Measurements from ENCODE around the gene SLC12A6. TPM values are rescaled to one million over a fixed set of nuclear protein-coding genes. Genes with fewer than 3 reads are reported as not detected.

SLC12A6 gene
- polyA plus RNA-seq, 1 experiment = 21.1 TPM

DNA sequence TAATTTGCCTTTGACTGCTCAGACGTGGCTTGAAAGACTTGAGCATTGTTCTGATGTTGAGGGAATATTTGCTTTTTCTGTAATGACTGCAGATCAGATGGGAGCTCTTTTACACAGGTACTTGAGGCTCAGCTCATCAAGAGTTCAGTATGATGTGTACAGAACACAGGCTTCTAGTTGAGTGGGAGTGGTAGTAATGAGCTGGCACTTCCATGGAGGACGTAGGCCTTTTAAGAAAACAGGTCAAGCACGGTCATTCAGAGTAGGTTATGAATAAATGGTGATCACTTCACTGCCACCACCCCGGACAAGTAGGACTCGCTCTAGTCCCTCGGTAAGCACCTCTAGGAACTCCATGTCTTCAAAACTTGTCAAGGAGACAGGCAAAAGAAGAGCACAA is 104.0 kb downstream of the SLC12A6 start:
- H3K36me3 ChIP-seq (ENCODE audit: control insufficient read depth, insufficient read depth, low read length) = peaks cover 5% of the 10 kb centered on the region
- TF ChIP-seq, protein P1, sequence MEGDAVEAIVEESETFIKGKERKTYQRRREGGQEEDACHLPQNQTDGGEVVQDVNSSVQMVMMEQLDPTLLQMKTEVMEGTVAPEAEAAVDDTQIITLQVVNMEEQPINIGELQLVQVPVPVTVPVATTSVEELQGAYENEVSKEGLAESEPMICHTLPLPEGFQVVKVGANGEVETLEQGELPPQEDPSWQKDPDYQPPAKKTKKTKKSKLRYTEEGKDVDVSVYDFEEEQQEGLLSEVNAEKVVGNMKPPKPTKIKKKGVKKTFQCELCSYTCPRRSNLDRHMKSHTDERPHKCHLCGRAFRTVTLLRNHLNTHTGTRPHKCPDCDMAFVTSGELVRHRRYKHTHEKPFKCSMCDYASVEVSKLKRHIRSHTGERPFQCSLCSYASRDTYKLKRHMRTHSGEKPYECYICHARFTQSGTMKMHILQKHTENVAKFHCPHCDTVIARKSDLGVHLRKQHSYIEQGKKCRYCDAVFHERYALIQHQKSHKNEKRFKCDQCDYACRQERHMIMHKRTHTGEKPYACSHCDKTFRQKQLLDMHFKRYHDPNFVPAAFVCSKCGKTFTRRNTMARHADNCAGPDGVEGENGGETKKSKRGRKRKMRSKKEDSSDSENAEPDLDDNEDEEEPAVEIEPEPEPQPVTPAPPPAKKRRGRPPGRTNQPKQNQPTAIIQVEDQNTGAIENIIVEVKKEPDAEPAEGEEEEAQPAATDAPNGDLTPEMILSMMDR (IDR thresholded peaks at IDR 0.05; ENCODE audit: insufficient read depth, low read depth, low read length) = no peak
- CTCF ChIA-PET = interaction anchor here (1.1 to 2.4 kb wide), 2 partner anchors 24 to 124 kb away, joined by 4 to 5 read pairs; partner anchors contain the start of gene KATNBL1
- H3K27me3 ChIP-seq (ENCODE audit: control insufficient read depth, insufficient read depth, low read length) = no peaks in the 10 kb centered on the region
- no peak for DNase-seq (ENCODE audit: low read depth)
- POLR2A ChIA-PET = no interaction called here
- H3K4me3 ChIP-seq (ENCODE audit: low read depth, low read length) = no peak overlapping the region

DNA sequence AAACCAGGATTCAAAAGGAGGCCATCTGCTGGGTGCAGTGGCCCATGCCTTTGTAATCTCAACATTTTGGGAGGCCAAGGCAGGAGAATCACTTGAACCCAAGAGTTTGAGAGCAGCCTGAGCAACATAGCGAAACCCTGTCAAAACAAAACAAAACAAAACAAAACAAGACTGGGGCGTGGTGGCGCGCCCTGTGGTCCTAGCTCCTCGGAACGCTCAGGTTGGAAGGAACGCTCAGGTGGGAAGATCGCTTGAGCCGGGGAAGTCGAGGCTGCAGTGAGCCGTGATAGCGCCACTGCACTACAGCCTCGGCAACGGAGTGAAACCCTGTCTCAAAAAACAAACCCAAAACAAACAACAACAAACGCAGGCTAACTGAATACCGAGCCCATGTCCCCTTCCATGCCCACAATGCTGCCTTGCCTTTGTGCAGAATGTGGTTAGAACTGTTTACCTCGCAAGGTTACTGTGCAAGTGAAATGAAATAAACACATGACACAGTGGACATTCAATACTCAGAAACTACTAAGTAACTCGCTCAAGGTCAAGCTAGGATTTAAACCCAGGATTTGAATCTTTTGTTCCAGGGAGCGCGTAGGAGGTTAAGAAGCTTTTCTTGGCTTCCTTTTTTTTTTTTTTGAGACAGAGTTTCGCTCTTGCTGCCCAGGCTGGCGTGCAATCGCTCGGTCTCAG is 113.5 kb downstream of the SLC12A6 start:
- CTCF ChIA-PET = interaction anchor here (1.1 to 1.9 kb wide), 2 partner anchors 14 to 114 kb away, joined by 4 to 7 read pairs; partner anchors contain the start of gene KATNBL1
- POLR2A ChIA-PET = no interaction called here
- DNase-seq (ENCODE audit: low read depth) = no peak

DNA sequence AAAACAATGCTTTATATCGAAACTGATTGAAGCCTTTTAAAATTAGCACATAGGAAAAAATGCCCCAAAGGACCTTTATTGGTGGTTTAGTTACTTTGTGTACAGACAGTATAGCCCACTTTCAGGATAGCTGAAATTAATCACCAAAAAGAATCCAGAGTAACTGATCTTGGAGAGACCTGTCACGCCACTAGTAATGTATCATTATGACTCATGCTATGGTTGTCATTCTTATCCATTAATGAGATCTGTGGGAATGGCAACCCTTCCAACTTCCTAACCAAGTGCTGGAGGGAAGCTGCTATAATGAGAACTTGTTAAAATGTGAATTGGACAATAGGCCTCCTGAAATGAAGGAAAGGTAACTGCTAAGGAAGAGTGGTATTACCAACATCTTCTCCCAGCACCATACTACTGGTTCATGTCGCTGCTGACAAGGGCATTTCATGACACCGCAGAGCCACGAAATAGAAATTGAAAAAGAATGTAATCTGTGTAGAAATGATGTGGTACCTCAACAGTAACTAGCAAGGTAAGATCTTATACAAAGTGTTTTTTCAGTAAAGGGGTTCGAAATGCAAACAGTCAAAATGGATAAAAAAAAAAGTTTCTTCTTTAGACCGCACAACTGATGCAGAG is 119.9 kb downstream of the SLC12A6 start:
- Histone ChIP-seq H3K4me3 (ENCODE audit: low read depth, low read length) (no peak overlapping the region), H3K27me3 (ENCODE audit: control insufficient read depth, insufficient read depth, low read length) (no peaks in the 10 kb centered on the region), H3K36me3 (ENCODE audit: control insufficient read depth, insufficient read depth, low read length) (no peaks in the 10 kb centered on the region)
- TF ChIP-seq, protein P1 (IDR thresholded peaks at IDR 0.05; ENCODE audit: insufficient read depth, low read depth, low read length) = no peak
- ChIA-PET CTCF (interaction anchor here (0.6 to 1.6 kb wide), 3 partner anchors 106 to 149 kb away, joined by 3 to 9 read pairs (median 3); partner anchors contain the start of gene LPCAT4), POLR2A (no interaction called here)
- no peak for DNase-seq (ENCODE audit: low read depth)

More for the DNA sequence above, 113.5 kb downstream of the SLC12A6 start:
- H3K36me3 ChIP-seq (ENCODE audit: control insufficient read depth, insufficient read depth, low read length) = peaks cover 3% of the 10 kb centered on the region; the same call in 1 of the 2 replicates
- H3K4me3 ChIP-seq (ENCODE audit: low read depth, low read length) = peak overlapping the region; percentile 64
- TF ChIP-seq, protein P1 (IDR thresholded peaks at IDR 0.05; ENCODE audit: insufficient read depth, low read depth, low read length) = no peak
- H3K27me3 ChIP-seq (ENCODE audit: control insufficient read depth, insufficient read depth, low read length) = no peaks in the 10 kb centered on the region

DNA sequence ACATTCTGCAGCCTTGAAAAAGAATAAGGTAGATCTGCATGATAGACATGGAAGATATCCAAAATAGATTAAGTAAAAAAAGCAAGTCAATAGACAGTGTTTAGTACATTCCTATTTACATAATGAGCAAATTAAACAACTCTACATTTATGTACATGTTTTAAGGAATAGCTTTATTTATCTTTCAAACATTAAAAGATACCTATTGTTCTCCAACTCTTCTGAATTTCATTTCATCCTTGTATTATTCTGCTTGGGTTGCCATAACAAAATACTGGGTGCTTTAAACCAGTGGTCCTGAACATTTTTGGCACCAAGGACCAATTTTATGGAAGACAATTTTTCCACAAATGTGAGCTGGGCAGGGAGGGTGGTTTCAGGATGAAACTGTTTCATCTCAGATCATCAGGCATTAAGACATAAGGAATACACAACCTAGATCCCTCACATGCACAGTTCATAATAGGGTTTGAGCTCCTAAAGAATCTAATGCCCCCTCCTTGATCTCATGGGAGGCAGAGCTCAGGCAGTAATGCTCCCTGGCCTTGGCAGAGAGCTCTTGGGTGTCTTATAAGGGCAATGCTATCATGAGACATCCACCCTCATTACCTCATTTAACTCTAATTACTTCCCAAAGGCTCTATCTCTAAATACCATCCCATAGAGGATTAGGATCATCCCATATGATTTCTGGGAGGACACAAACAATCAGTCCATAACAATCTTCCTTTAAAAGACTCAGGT is 120.9 kb downstream of the SLC12A6 start:
- TF ChIP-seq, protein P1 (IDR thresholded peaks at IDR 0.05; ENCODE audit: insufficient read depth, low read depth, low read length) = no peak
- ChIA-PET POLR2A (no interaction called here), CTCF (interaction anchor here (0.6 to 2.6 kb wide), 5 partner anchors 105 to 150 kb away, joined by 3 to 13 read pairs (median 3); partner anchors contain the start of gene LPCAT4)

DNA sequence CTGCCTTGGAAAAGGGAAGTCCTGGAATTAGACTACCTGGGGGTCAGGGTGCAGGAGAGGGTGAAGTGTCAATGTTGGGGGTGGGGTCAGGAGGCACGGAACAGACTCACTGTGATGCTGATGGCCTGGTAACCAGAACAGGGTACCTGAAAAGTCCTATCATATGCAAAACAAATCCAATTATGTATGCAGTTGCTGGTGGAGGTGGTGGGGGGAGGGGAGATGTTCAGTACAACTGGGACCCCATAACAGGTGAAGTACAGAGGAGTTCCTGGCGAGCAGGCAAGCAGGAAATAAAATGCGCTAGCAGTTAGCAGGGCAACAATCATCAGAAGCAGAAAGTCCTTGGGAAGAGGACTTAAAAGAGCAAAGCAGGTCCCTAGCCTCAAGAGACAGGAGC is 123.4 kb downstream of the SLC12A6 start:
- no peaks in the 10 kb centered on the region for H3K36me3 ChIP-seq (ENCODE audit: control insufficient read depth, insufficient read depth, low read length)
- no peak overlapping the region for H3K4me3 ChIP-seq (ENCODE audit: low read depth, low read length)
- TF ChIP-seq, protein P1 (IDR thresholded peaks at IDR 0.05; ENCODE audit: insufficient read depth, low read depth, low read length) = no peak
- DNase-seq (ENCODE audit: low read depth) = no peak
- CTCF ChIA-PET = interaction anchor here (6.0 kb wide), 1 partner anchor 153 kb away, joined by 61 read pairs; no protein-coding TSS in a partner anchor
- POLR2A ChIA-PET = no interaction called here
- H3K27me3 ChIP-seq (ENCODE audit: control insufficient read depth, insufficient read depth, low read length) = no peaks in the 10 kb centered on the region

More for the DNA sequence above, 120.9 kb downstream of the SLC12A6 start:
- no peak for DNase-seq (ENCODE audit: low read depth)
- Histone ChIP-seq H3K4me3 (ENCODE audit: low read depth, low read length) (no peak overlapping the region), H3K36me3 (ENCODE audit: control insufficient read depth, insufficient read depth, low read length) (no peaks in the 10 kb centered on the region), H3K27me3 (ENCODE audit: control insufficient read depth, insufficient read depth, low read length) (no peaks in the 10 kb centered on the region)
